PC-3 (cell line): Measurements from ENCODE around the gene COG5.

Experiments used
- CTCF ChIP-seq: fragments of 300-600 bp; sonication (generic); conservative IDR thresholded peaks from 2 replicates; pipeline ENCODE4 v1.5.1; 2017; ENCODE audit warnings: antibody characterized with exemption, low read depth, mild to moderate bottlenecking, low read length
- EZH2 ChIP-seq: fragments of 300-600 bp; sonication (generic); IDR thresholded peaks from one replicate; pipeline ENCODE4 v1.6.1; 2017; ENCODE audit warnings: antibody characterized with exemption, mild to moderate bottlenecking, low read length; ENCODE audit not compliant: unreplicated experiment
- EZH2phosphoT487 ChIP-seq: fragments of 300-600 bp; sonication (generic); IDR thresholded peaks from 2 replicates; pipeline ENCODE4 v1.6.1; 2018; ENCODE audit warnings: mild to moderate bottlenecking, antibody characterized with exemption, low read length, borderline replicate concordance

GRCh38 chr7:107495516-107495915 lies 68.2 kb downstream of the COG5 start:
- TF ChIP-seq CTCF (no peak), EZH2phosphoT487 (no peak), EZH2 (no peak)
